Neural cell (in vitro differentiated cells): ENCODE measurements around the gene WBP4. TPM values are rescaled to one million over a fixed set of nuclear protein-coding genes. Genes with fewer than 3 reads are reported as not detected.

Experiments used
- H2AFZ ChIP-seq: fragments of 200-600, 300-800 bp; sonication (generic), shearing (Covaris generic); 2 replicates; pipeline ENCODE4 v1.6.0; 2014; ENCODE audit warnings: low read depth, mild to moderate bottlenecking, antibody characterized with exemption, low read length, moderate library complexity
- H3F3A ChIP-seq: fragments of 200-600 bp; shearing (Covaris generic); 2 replicates; pipeline ENCODE4 v1.6.1; 2016; ENCODE audit warnings: mild to moderate bottlenecking, moderate library complexity, mixed read lengths, antibody characterized with exemption, low read length; ENCODE audit not compliant: insufficient read depth, poor library complexity, severe bottlenecking
- H3K27ac ChIP-seq: fragments of 200-600, 300-800 bp; sonication (generic), shearing (Covaris generic); 2 replicates; pipeline ENCODE4 v1.5.1; 2014; ENCODE audit warnings: mild to moderate bottlenecking, low read length, moderate library complexity
- H3K27me3 ChIP-seq: fragments of 300-800, 200-600 bp; sonication (generic), shearing (Covaris generic); 2 replicates; pipeline ENCODE4 v1.6.0; 2014; ENCODE audit warnings: mild to moderate bottlenecking, low read depth, low read length, moderate library complexity; ENCODE audit not compliant: insufficient read depth
- H3K36me3 ChIP-seq: fragments of 300-800, 200-600 bp; sonication (generic), shearing (Covaris generic); 2 replicates; pipeline ENCODE4 v1.5.1; 2014; ENCODE audit warnings: mild to moderate bottlenecking, antibody characterized with exemption, low read length, moderate library complexity; ENCODE audit not compliant: insufficient read depth
- H3K4me2 ChIP-seq: fragments of 300-800, 200-600 bp; sonication (generic), shearing (Covaris generic); 2 replicates; pipeline ENCODE4 v1.6.0; 2014; ENCODE audit warnings: mild to moderate bottlenecking, low read length
- H3K4me3 ChIP-seq: fragments of 300-800, 200-600 bp; sonication (generic), shearing (Covaris generic); 2 replicates; pipeline ENCODE4 v1.5.1; 2014; ENCODE audit warnings: mild to moderate bottlenecking, low read length, moderate library complexity
- H3K79me2 ChIP-seq: fragments of 200-600 bp; shearing (Covaris generic); replicated peaks from 2 replicates; pipeline ENCODE4 v1.6.0; 2014; ENCODE audit warnings: mild to moderate bottlenecking, low read length, moderate library complexity; ENCODE audit not compliant: insufficient read depth
- H3K9ac ChIP-seq: fragments of 300-800, 200-600 bp; sonication (generic), shearing (Covaris generic); 2 replicates; pipeline ENCODE4 v1.6.1; 2016; ENCODE audit warnings: mild to moderate bottlenecking, low read length, mixed read lengths
- H3K9me2 ChIP-seq: fragments of 200-600 bp; shearing (Covaris generic); 2 replicates; pipeline ENCODE4 v1.6.1; 2016; ENCODE audit warnings: mild to moderate bottlenecking, low read length, mixed read lengths; ENCODE audit not compliant: insufficient read depth
- H3K9me3 ChIP-seq: fragments of 200-600, 300-800 bp; sonication (generic), shearing (Covaris generic); 2 replicates; pipeline ENCODE4 v1.6.1; 2016; ENCODE audit warnings: mild to moderate bottlenecking, mixed run types, low read length, moderate library complexity, mixed read lengths
- H4K20me1 ChIP-seq: fragments of 200-600 bp; shearing (Covaris generic); 2 replicates; pipeline ENCODE4 v1.6.1; 2016; ENCODE audit warnings: mild to moderate bottlenecking, mixed run types; ENCODE audit not compliant: insufficient read depth
- CTCF ChIP-seq: fragments of 450-650 bp; IDR thresholded peaks from 2 replicates; pipeline ENCODE4 v1.5.1; 2014; ENCODE audit warnings: antibody characterized with exemption, mild to moderate bottlenecking, moderate library complexity; ENCODE audit not compliant: poor library complexity, severe bottlenecking
- EP300 ChIP-seq: fragments of 450-650 bp; conservative IDR thresholded peaks from 2 replicates; pipeline ENCODE4 v1.6.1; 2014; ENCODE audit warnings: antibody characterized with exemption, mild to moderate bottlenecking, moderate library complexity; ENCODE audit not compliant: poor library complexity, severe bottlenecking
- EZH2 ChIP-seq: fragments of 200-600, 300-800 bp; shearing (Covaris generic), sonication (generic); IDR thresholded peaks from 2 replicates; pipeline ENCODE4 v1.6.1; 2014; ENCODE audit warnings: antibody characterized with exemption, low read length, borderline replicate concordance, mild to moderate bottlenecking; ENCODE audit not compliant: insufficient read depth, poor library complexity, severe bottlenecking
- MXI1 ChIP-seq: fragments of 450-650 bp; conservative IDR thresholded peaks from 2 replicates; pipeline ENCODE4 v1.6.1; 2014; ENCODE audit warnings: antibody characterized with exemption, mild to moderate bottlenecking; ENCODE audit not compliant: poor library complexity, severe bottlenecking
- POLR2AphosphoS5 ChIP-seq: IDR thresholded peaks from 2 replicates; pipeline ENCODE4 v1.6.1; 2012
- RAD21 ChIP-seq: fragments of 450-650 bp; conservative IDR thresholded peaks from 2 replicates; pipeline ENCODE4 v1.6.1; 2014; ENCODE audit warnings: antibody characterized with exemption, mild to moderate bottlenecking, moderate library complexity
- SMC3 ChIP-seq: fragments of 450-650 bp; conservative IDR thresholded peaks from 2 replicates; pipeline ENCODE4 v1.6.1; 2014; ENCODE audit warnings: antibody characterized with exemption, mild to moderate bottlenecking, moderate library complexity; ENCODE audit not compliant: poor library complexity
- TAF1 ChIP-seq: IDR thresholded peaks from 2 replicates; pipeline ENCODE4 v1.6.1; 2012; ENCODE audit warnings: low read depth
- polyA plus RNA-seq: library from polyadenylated mRNA; depleted of rRNA; stranded (reverse); fragments of >200 nt; gene quantifications from 2 replicates; pipeline ENCODE4 v1.2.3, GENCODE V29; 2014
- TF ChIP-seq, protein P1 (sequence below): IDR thresholded peaks from 2 replicates; pipeline ENCODE4 v1.6.1; 2012; ENCODE audit warnings: borderline replicate concordance

Gene WBP4
- polyA plus RNA-seq, 1 donor from 2014 or later, result 19.0 TPM

GRCh38 chr13:41060724-41061074, 610 bp upstream of the WBP4 start:
- H3K27ac ChIP-seq, result peak overlapping the region; percentile 83
- no peak overlapping the region for H3K4me2 ChIP-seq
- no peaks in the 10 kb centered on the region for H3K9me3 ChIP-seq
- H2AFZ ChIP-seq, result peak overlapping the region; percentile 97
- no peaks in the 10 kb centered on the region for H3K9me2 ChIP-seq
- H3F3A ChIP-seq, result peaks cover 12% of the 10 kb centered on the region
- H4K20me1 ChIP-seq, result no peaks in the 10 kb centered on the region
- no peaks in the 10 kb centered on the region for H3K27me3 ChIP-seq
- peaks cover 23% of the 10 kb centered on the region for H3K79me2 ChIP-seq
- peak overlapping the region; percentile 90 for H3K4me3 ChIP-seq
- peak overlapping the region; percentile 78 for H3K9ac ChIP-seq
- H3K36me3 ChIP-seq, result peaks cover 7% of the 10 kb centered on the region
- TF ChIP-seq TAF1 (no peak), POLR2AphosphoS5 (no peak), EP300 (peak; percentile 11), EZH2 (no peak), CTCF (no peak), MXI1 (peak; percentile 1), SMC3 (no peak), RAD21 (no peak)
- TF ChIP-seq, protein P1, sequence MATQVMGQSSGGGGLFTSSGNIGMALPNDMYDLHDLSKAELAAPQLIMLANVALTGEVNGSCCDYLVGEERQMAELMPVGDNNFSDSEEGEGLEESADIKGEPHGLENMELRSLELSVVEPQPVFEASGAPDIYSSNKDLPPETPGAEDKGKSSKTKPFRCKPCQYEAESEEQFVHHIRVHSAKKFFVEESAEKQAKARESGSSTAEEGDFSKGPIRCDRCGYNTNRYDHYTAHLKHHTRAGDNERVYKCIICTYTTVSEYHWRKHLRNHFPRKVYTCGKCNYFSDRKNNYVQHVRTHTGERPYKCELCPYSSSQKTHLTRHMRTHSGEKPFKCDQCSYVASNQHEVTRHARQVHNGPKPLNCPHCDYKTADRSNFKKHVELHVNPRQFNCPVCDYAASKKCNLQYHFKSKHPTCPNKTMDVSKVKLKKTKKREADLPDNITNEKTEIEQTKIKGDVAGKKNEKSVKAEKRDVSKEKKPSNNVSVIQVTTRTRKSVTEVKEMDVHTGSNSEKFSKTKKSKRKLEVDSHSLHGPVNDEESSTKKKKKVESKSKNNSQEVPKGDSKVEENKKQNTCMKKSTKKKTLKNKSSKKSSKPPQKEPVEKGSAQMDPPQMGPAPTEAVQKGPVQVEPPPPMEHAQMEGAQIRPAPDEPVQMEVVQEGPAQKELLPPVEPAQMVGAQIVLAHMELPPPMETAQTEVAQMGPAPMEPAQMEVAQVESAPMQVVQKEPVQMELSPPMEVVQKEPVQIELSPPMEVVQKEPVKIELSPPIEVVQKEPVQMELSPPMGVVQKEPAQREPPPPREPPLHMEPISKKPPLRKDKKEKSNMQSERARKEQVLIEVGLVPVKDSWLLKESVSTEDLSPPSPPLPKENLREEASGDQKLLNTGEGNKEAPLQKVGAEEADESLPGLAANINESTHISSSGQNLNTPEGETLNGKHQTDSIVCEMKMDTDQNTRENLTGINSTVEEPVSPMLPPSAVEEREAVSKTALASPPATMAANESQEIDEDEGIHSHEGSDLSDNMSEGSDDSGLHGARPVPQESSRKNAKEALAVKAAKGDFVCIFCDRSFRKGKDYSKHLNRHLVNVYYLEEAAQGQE, result peak; percentile 34

DNA sequence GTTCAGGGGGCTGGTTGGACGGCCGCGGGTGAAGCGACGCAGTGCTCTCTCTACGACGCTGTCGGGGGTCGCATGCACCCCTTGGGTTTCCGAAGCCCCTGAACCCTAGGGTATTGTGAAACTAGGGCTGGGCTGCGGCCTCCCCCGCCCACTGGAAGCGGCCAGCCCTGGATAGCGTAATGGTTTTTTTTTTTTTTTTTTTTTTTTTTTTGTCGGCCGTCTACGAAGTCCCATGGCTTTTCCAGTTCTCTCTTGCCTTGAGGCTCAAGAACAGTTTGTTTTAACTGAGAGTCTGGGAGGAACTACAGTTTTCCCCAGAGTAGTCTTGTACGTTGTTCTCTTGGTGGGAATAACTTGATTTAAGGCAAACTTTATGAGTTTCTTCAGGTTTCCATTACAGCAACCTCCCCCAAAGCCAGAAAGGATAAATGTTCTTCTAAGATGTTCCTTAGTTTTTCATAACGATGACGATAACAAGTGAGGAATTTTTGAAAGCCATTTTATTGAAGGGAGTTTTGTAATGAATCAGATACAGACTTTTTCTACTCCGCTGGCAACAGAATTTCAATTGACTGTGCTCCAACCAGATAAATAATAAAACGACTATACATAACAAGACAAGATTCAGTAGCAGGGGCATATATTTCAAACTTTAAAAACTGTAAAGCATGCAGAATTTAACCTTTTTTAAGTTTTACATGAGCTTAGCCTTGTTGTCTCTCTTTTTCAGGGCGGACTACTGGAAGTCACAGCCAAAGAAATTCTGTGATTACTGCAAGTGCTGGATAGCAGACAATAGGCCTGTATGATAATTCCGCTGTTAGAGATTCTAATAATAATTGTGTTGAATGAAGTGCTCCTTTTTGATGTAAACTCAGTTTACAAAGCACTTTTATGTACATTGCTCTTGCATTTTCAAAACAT, 867 bp downstream of the WBP4 start:
- Histone ChIP-seq H3K36me3 (peaks cover 15% of the 10 kb centered on the region), H3K4me3 (peak overlapping the region; percentile 90), H3K27ac (peak overlapping the region; percentile 83), H4K20me1 (no peaks in the 10 kb centered on the region), H3K4me2 (peak overlapping the region; percentile 54), H3K9me3 (no peaks in the 10 kb centered on the region), H3K9ac (peak overlapping the region; percentile 78), H3K79me2 (peaks cover 23% of the 10 kb centered on the region), H3K27me3 (no peaks in the 10 kb centered on the region), H3F3A (peaks cover 12% of the 10 kb centered on the region), H2AFZ (peak overlapping the region; percentile 97), H3K9me2 (no peaks in the 10 kb centered on the region)
- TF ChIP-seq TAF1, result no peak
- no peak for TF ChIP-seq RAD21
- TF ChIP-seq POLR2AphosphoS5, result no peak
- TF ChIP-seq SMC3, result no peak
- TF ChIP-seq, protein P1, result no peak
- no peak for TF ChIP-seq EP300
- no peak for TF ChIP-seq EZH2
- no peak for TF ChIP-seq CTCF
- no peak for TF ChIP-seq MXI1
